ENCODE measurements around the gene MMP7.

Gene MMP7, protein sequence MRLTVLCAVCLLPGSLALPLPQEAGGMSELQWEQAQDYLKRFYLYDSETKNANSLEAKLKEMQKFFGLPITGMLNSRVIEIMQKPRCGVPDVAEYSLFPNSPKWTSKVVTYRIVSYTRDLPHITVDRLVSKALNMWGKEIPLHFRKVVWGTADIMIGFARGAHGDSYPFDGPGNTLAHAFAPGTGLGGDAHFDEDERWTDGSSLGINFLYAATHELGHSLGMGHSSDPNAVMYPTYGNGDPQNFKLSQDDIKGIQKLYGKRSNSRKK

DNA sequence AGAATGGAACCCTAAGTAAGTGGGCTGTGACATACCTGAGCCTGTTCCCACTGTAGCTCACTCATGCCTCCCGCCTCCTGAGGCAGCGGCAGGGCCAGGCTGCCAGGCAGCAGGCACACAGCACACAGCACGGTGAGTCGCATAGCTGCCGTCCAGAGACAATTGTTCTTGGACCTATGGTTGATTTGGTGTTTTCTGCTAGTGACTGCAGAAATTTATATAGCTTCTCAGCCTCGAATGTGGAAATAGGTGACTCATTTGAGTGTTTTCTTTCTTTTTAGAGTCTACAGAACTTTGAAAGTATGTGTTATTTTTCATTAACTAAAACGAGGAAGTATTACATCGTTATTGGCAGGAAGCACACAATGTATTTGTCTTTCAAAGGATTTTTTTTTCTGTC, at the start of gene MMP7:
Gene MMP7, minus strand, starts transcription at position 190 of the 400 bp plus-strand sequence. Its CDS starts 47 bp downstream, at position 143.
- DNase-seq (ENCODE audit: low read depth): no peak

DNA sequence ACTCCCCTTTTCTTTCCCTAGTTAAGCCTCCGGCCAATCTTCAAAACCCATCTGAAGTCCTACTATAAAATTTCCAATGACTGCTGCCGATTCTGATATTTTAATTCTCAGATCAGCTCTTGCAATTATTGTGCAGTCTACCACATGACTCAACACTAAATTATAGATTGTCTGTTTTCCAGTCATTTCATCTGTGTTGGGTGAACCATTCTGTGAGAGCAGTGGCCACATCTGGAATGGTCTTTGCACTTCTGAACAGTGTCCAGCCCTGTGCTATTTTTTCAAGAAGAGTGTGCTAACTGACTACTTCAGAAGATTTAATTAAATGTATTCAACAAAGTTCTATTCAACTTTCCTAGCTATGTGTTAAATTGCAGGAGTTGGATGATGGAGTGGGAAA, 47.2 kb upstream of the MMP7 start:
- DNase-seq (ENCODE audit: low read depth): no peak

DNA sequence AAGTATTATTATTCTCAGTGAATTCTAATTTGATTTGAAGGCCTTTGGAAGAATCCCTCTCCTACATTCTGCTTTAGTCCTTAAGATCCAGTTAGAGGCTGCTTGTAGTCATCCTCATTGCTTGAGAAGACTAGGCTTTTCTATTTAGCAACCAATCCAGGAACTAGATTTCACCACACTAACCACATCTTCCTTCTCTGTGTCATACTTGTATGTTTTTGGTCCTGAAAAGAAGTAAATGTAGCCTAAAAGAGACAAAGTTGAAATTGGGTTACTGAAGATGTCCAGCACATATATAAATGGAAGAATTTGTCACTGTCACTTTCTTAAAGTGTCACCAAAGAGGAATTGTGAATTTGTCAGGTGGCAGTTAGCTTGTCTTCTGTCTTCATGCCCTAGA, 46.6 kb upstream of the MMP7 start:
- DNase-seq (ENCODE audit: low read depth): no peak

DNA sequence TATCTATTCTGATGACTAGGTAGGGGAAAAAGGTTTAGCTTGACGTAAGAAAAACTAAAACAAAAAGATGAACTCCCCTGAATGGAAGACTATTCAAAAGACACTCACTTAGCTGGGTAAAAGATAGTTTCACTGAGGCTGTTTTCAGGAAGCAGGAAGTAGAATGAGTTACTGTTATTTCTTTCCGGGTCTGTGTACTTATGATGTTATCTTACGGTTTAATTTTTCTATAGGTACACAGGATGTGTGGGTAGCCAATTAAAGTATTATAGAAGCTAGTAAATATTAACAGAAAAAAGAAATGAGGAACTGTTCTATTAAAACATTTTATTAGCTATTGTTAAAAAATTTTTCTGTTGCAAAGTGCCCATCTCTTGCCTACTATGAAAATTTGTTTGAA, 45.8 kb upstream of the MMP7 start:
- no peak for DNase-seq (ENCODE audit: low read depth)

DNA sequence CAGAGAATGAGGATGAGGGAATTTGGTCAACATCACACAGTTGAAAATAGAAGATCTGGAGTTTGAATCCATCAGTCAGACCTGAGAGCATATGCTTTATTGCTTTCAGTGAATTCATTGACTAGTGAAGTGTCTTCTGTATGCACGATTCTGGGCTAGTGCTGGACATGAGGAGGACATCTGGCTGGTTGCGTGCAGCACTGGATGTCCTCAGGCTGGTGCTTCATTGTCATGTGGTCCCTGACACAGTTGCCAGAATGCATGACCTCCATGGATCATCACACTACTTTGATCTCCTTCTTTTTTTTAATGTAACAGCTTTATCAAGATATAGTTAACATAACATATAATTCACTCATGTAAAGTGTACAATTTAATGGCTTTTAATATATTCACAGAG, 44.5 kb upstream of the MMP7 start:
- DNase-seq (ENCODE audit: low read depth): no peak

DNA sequence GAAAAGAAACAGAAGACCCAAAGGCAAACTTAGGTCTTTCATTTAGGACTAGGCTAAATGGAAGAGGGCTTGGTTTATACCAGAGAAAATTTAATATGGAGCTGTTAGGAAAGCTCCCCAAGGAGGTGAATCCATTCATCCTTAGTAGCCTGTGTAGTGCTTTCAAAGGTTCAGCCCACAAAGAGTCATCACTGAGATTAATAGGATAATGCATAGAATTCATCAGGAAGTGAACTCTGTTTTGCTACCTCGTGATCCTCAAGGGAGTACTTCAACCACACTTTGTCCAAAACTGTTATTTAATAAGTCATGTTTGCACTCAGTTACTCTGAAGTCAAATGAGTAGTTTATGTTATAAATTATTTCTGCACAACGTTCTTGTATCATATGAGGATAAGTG, 43.3 kb upstream of the MMP7 start:
- no peak for DNase-seq (ENCODE audit: low read depth)

DNA sequence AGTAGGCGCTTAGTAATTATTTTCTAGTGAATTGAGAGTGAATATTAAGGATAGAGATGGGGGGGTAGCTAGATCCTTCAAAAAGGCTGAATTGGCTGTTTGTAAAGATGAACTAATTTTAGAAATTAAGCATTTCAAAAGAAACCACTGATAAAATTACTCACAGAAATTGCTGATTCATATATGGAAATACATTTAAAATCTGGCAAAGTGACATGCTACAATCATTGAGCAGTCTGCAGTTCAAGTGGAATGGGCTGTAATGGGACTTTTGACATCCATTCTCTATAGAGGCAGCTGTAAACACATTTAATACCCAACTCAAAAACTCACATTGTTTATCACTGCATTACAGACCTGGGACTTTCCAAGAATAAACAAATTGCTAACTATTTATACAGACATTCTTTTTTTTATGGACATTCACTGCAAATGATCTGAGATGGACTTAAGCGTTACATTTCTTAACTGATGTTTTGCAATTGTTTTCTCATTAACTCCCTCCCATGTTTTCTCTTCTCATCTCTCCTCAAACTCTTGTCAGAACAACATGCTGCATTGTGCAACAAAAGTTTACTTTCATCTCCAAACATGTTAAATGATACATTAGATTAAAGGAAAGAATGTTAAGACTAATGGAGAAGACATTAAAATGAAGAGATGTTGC, 42.1 kb upstream of the MMP7 start:
- no peak for DNase-seq (ENCODE audit: low read depth)

DNA sequence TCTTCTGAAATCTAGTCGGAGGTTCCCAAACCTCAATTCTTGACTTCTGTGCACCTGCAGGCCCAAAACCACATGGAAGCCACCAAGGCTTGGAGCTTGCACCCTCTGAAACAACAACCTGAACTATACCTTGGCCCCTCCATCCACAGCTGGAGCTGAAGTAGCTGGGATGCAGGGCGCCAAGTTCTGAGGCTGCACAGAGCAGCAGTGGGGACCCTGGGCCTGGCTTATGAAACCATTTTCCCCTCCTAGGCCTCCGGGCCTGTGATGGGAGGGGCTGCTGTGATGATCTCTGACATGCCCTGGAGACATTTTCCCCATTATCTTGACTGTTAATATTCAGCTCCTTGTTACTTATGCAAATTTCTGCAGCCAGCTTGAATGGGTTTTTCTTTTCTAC, 38.3 kb upstream of the MMP7 start:
- no peak for DNase-seq (ENCODE audit: low read depth)

DNA sequence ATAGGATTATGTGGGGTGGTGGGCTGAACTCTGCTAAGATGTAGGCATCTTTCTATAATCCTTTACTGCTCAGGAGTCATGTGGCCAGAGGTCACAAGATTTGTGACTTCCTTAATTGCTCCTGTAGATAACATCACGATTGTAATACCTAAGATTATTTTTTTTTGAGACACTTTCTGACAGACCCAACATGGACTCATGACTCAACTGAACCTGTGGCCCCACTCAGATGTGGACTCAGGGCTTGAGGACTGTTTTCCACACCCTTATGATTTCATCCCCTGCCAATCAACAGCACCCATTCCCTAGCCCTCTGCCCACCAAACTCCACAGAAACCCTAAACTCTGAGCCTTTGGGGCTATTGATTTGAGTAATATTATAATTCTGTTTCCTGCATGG, 35.6 kb upstream of the MMP7 start:
- no peak for DNase-seq (ENCODE audit: low read depth)

DNA sequence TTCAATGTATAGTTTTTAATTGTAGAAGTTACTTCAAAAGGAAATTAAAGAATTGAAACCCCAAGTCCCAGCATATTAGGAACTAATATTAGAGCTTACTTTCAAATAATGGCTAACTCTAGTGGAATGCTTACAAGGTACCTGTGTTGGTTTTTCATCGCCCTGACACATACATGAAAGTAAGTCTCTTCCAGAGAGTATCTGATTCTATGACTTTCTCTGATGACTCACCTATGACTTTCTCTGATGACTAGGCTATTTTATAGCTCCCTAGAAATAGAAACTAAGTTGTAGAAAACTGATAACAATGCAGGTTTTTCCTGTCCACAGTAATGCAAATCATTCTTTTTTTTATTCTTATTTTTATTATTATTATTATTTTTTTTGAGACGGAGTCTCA, 33.6 kb upstream of the MMP7 start:
- peak; percentile 8 for DNase-seq (ENCODE audit: low read depth)

DNA sequence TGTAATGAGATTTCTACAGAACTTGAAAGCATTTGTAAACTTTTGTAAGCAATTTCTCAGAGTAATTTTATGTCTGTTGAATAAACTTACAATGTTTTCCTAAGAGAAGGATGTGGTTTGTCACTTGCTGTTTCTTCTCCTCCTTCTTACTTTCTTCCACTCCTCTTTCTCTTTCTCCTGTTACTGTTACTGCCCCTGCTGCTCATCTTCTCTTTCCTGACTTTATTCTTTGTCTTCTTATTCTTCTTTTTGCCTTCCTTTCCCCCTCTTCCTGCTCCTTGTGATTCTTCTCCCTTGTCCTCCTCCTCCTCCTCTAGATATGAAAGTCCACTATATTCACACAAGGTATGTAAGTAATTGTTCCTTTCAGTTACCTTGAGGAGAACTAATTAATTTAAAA, 31.1 kb upstream of the MMP7 start:
- DNase-seq (ENCODE audit: low read depth): no peak

DNA sequence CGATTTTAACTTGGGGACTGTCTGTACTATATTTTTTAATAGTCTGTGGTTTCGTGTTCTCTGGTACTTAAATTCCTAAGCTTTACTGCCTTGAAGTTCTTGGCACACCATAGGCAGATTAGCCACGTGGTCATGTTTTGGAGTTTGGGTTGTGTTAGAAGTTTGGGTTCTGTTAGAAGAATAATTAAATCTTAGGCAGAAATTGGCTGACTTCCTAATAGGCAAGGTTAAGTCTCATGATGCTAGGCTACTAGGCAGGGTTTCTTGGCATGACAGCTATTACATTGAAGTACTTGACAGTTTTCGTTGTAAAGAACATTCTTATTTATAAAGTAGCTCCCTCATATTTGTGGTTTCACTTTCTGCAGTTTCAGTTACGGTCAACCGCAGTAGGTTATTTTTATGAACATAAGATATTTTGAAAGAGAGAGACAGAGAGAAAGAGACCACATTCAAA, 30.0 kb upstream of the MMP7 start:
- DNase-seq (ENCODE audit: low read depth): peak; percentile 14

DNA sequence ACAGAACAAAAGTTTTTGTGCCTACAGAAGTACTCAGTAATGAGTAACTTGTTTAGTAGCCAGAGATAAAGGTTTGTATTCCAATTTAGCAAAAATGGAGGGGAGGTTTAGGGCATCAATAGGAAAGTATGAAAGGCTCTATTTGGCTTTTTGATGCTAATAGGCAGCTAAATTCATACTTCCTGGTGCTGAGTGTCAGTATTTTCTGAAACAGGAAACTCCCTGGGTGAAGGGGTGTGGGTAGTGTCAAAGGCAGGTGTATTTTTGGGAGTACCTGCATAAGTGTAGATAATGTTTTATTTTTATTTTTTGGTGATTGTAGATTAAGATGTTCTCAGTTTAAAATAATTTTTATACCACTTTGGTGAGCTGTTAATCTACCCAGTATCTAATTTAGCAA, 29.3 kb upstream of the MMP7 start:
- no peak for DNase-seq (ENCODE audit: low read depth)

DNA sequence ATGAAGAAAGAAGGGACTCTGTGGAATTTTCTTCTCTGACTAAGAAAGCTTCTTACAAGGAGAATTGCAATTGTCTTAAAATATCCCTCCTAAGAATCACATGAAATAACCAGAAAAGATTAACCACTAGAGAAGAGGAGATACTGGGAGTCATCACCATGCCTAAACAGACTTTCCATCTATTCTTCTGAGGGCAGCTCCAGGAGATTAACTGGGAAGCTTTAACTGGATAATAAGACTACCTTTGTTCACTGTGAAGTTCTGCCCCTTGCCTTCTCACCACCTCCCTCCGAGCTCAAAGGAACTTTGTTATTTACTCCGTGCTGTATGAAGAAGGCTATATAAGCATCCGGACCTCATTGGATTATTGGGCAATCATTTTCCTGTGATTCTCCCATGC, 24.5 kb upstream of the MMP7 start:
- DNase-seq (ENCODE audit: low read depth): no peak

DNA sequence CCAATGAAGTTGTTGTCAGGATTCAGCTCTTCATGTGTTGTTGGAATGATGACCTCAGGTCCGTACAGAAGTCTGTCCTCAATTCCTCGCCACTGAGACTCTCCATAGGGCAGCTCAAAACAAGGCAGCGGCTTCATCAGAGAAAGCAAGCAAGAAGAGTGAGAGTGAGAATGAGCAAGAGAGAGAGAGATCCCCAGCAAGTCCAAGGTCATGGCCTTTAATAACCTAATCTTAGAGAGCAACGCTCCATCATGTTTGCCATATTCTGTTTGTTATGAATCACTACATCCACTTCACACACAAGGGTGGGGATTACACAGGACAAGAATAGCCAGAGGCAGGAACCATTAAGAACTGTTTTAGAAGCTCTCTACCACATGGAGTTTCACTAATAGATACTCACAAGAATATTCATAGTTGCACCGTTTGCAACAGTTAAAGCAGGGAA, 23.3 kb upstream of the MMP7 start:
- DNase-seq (ENCODE audit: low read depth): no peak

DNA sequence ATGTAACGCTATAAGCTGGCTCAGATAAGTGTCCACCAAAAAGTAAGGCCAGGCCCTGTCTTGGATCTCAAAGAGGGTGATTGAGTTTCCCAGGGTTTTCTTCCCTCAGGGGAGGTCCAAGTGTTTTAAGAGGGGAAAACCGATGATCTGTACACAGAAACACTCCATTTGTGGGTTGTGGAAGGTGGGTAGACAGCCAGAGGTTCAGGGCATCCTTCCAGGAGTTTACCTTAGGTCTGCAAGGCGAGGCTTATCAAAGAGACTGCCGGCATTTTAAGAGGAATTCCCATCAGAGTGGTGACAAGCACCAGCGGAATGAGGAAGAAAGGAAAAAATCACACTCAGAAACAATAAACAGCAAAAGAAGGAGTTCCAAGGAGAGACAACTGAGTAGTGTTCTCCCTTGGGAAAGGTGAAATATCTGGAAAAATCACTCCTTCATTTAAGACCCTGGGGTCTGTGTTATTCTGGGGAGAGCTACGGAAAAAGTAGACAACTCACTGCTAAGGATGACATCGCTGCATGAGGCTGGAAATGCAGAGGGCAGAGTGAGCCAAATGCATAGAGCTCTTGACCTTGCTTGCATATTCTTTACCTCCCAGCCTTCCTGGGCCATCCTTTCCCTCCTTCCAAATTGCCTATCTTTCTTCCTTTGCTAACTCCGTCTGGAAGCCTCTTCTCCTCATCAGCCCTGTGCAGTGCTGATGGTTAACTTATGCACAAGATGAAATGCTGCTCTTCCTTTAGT, 22.1 kb upstream of the MMP7 start:
- no peak for DNase-seq (ENCODE audit: low read depth)

DNA sequence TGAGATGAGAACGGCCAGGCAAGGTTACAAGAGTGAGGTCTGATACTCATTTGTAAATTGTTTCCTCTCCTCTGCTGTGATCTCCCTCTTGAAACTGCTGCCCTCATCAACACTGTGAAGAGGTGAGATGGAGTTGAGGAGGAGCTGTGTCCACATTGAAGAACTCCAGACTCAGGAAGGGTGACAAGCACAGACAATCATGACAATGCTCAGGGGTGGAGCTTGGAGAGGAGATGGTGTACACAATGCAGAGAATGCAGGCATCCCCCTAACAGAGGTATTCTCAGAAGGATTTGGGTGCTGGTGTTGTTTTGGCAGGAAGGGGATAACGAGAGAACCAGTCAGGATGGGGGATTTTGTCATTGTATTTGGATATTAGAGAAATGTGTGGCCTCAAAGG, 21.5 kb upstream of the MMP7 start:
- no peak for DNase-seq (ENCODE audit: low read depth)

DNA sequence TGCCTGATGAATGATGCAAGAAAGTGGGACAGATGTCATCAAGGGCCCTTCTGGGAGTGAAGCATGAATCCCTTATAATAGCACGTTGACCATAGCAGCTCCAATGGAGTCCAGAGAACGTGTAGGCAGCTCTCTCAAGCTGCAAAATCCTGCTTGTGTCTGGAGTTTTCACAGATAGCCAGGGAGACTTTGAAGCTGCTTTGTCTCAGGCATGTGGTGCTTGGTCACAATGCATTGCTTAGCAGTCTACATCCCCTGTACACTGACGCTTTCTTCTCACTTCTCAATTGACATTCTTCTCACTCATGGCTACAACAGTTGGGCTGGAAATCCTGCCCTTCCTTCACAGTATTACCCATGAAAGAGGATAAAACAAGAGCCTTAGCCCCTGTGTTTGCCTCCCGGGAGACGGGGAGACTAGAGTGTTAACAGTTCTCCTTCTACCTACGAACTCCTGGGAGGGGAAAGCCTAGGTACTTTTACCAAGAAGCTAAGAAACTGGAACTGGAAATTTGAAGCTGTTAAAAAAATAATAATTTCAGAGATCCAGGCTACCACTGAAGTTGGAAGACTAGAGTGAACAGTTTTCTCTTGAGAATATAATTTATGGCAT, 20.7 kb upstream of the MMP7 start:
- DNase-seq (ENCODE audit: low read depth): no peak

DNA sequence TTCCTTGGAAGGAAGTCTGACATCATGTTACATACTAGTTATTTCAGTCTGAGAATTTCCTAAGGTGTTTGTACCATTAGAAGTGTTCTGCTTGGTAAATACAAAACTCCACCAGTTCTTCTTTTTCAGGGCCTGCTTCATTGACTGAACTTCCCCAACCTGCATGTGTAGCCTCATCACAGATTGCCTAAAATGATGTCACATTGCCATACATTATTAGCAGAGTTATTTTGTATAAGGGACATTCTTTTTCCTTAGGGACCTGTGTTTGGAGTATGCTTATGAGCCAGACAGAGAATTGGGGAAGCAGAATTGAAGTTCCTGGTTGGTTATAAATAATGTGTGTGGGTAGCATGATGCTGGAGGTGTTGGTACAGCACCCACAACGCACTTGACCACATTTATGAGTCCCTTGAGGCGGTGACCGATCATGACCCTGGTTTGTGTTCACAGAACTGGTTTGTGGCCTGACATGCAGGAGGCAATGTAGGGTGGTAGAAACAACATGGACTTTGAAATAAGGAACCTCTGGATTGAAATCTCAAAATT, 16.4 kb upstream of the MMP7 start:
- DNase-seq (ENCODE audit: low read depth): no peak

DNA sequence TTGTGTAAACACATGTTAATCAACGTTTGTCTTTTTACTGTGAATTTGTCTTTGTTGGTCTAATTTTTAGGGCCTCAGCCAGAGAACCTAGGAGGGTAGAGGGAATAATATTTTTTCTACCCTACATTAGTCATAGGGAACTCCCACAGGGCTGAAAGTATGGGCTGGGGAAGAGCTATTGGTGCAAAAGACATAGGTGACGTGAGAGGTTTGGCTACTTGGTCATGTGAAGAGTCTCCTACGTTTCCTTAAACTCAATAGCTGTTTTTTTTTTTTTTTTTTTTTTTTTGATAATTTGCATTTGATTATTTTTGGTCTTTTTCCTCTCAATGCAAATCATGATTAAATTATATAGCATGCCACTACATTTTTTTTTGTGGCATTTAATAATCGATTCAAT, 15.9 kb upstream of the MMP7 start:
- no peak for DNase-seq (ENCODE audit: low read depth)

DNA sequence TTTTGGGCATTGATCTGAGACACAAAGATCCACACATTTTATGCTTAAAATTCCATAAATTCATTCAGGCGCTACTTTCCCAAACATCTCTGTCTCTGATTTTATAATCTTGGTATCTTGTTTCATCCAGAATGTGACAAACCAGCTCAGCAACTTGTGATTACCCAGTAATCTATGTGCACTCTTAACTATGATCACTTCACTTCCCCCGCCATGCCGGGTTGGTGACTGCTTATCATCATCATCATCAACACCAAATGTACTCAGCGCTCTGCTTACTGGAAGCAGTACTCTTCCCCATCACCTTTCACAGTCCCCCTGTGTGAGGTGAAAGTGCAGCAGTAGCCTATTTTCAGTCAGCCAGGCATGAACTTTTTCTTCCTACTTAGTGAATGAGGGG, 15.2 kb upstream of the MMP7 start:
- no peak for DNase-seq (ENCODE audit: low read depth)

DNA sequence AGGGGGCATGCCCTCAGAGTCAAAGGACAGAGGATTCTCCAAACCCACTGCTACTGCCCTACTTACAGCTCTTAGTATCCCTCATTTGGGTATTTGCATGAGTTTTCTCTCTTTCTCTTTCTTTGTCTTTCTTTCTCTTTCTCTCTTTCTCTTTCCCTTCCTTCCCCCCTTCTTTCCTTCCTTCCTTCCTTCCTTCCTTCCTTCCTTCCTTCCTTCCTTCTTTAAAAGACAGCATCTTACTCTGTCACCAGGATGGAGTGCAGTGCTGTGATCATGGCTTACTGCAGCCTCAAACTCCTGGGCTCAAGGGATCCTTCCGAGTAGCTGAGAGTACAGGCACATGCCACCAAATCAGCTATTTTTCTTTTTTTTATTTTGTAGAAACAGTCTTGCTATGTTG, 14.0 kb upstream of the MMP7 start:
- no peak for DNase-seq (ENCODE audit: low read depth)

DNA sequence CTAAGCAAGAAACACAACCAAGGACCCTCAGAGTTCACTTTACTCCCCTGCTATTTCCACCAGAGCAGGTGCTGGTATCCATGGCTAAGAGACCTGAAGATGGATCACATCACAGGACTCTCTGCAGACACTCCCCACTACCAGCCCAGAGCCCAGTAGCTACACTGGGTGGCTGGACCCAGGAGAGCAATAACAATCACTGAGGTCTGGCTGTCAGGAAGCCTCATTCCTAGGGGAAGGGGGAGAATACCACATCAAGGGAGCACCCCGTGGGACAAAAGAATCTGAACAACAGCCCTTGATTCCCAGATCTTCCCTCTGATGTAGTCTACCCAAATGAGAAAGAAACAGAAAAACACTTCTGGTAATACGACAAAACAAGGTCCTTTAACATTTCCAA, 9.0 kb upstream of the MMP7 start:
- no peak for DNase-seq (ENCODE audit: low read depth)
